Camera-type eye (tissue), 1 donor: Measurements from ENCODE around the gene ACTR3. TPM values are rescaled to one million over a fixed set of nuclear protein-coding genes. Genes with fewer than 3 reads are reported as not detected.

Experiments
- total RNA-seq: library from RNA; depleted of rRNA; stranded (reverse); fragments of >200 nt; gene quantifications from one replicate; pipeline ENCODE4 v1.2.3, GENCODE V29; 2014

Gene ACTR3
- 125 TPM for total RNA-seq

GRCh38 chr2:113889471-113890252 is at the start of gene ACTR3:
Gene ACTR3 (plus strand): TSS chr2:113890089. CDS start chr2:113890280, 191 bp downstream.

Other genes starting within 250 kb of the ACTR3 start
- 147 TPM for gene SLC35F5, start 133.4 kb upstream of the ACTR3 start, total RNA-seq